Measurements from ENCODE around the gene KRT20.

DNA sequence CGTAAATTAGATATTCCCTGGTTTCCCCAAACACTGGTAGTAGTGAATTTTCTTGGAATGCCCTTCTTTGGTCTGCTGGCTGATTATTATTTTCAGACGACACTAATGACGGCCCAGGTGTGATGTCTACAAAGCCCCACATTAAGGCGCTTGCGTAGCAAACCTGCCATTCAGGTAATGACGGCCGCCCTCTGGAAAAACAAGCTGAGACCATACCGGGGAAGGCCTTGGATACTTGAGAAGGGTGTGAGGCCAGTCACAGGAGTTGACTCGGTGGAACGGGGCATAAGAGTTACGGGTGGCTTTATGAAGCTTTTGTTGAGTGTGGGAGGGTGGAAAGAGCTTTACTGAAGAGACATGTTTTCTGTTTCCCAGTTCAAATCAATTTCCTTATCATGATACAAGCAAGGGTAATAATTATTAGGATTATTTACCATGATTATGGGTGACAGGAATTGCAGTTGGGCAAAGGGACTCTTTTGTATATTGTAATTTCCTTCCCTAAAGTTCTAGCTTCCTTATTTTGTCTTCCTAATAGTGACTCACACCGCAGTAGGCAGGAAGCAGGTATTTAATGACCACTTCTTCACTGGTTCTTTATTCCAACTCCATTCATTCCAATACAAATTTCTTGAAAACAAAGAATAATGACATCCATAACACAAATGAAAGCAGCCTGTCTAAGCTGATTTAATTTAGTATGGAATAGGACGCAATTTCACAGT lies 27.6 kb upstream of the KRT20 start:
- no peak for TF ChIP-seq POLR2A (IDR thresholded peaks at IDR 0.05)
- TF ChIP-seq, protein P1, sequence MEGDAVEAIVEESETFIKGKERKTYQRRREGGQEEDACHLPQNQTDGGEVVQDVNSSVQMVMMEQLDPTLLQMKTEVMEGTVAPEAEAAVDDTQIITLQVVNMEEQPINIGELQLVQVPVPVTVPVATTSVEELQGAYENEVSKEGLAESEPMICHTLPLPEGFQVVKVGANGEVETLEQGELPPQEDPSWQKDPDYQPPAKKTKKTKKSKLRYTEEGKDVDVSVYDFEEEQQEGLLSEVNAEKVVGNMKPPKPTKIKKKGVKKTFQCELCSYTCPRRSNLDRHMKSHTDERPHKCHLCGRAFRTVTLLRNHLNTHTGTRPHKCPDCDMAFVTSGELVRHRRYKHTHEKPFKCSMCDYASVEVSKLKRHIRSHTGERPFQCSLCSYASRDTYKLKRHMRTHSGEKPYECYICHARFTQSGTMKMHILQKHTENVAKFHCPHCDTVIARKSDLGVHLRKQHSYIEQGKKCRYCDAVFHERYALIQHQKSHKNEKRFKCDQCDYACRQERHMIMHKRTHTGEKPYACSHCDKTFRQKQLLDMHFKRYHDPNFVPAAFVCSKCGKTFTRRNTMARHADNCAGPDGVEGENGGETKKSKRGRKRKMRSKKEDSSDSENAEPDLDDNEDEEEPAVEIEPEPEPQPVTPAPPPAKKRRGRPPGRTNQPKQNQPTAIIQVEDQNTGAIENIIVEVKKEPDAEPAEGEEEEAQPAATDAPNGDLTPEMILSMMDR (IDR thresholded peaks at IDR 0.05): no peak
